Fibroblast of pulmonary artery (primary cell): Measurements from ENCODE around the gene MRPS35.

Source experiments
- DNase-seq: peaks from one replicate; pipeline ENCODE4 v3.0.0-alpha.2; 2010; ENCODE audit warnings: low read depth
- H3K4me3 ChIP-seq: replicated peaks from 2 replicates; pipeline ENCODE4 v1.5.1; 2011; ENCODE audit warnings: low read depth, mild to moderate bottlenecking, control low read depth, low read length, moderate library complexity
- TF ChIP-seq, protein P1 (sequence below): IDR thresholded peaks from 2 replicates; pipeline ENCODE4 v1.5.1; 2011; ENCODE audit warnings: mild to moderate bottlenecking, control low read depth, low read length, inconsistent platforms; ENCODE audit errors: missing control alignments

The MRPS35 gene

GRCh38 chr12:27802511-27802910, 91.9 kb downstream of the MRPS35 start:
- TF ChIP-seq, protein P1, sequence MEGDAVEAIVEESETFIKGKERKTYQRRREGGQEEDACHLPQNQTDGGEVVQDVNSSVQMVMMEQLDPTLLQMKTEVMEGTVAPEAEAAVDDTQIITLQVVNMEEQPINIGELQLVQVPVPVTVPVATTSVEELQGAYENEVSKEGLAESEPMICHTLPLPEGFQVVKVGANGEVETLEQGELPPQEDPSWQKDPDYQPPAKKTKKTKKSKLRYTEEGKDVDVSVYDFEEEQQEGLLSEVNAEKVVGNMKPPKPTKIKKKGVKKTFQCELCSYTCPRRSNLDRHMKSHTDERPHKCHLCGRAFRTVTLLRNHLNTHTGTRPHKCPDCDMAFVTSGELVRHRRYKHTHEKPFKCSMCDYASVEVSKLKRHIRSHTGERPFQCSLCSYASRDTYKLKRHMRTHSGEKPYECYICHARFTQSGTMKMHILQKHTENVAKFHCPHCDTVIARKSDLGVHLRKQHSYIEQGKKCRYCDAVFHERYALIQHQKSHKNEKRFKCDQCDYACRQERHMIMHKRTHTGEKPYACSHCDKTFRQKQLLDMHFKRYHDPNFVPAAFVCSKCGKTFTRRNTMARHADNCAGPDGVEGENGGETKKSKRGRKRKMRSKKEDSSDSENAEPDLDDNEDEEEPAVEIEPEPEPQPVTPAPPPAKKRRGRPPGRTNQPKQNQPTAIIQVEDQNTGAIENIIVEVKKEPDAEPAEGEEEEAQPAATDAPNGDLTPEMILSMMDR, result no peak
- DNase-seq, result no peak
- H3K4me3 ChIP-seq, result no peak overlapping the region

DNA sequence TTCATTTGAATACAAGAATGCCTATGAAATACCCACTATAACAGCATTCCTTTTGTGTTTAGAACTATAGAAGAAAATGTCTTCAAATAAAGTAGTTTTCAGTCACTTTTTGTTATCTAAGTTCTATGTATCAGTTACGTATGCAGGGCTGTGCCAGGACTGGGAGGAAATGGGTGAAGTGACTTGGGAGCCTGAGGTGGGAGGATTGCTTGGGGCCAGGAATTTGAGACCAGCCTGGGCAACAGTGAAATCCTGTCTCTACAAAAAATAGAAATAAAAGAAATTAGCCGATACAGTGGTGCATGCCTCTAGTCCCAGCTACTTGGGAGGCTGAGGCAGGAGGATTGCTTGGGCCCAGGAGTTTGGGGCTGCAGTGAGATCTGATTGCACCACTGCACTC, 92.3 kb downstream of the MRPS35 start:
- H3K4me3 ChIP-seq, result no peak overlapping the region
- DNase-seq, result no peak
- TF ChIP-seq, protein P1, result no peak

DNA sequence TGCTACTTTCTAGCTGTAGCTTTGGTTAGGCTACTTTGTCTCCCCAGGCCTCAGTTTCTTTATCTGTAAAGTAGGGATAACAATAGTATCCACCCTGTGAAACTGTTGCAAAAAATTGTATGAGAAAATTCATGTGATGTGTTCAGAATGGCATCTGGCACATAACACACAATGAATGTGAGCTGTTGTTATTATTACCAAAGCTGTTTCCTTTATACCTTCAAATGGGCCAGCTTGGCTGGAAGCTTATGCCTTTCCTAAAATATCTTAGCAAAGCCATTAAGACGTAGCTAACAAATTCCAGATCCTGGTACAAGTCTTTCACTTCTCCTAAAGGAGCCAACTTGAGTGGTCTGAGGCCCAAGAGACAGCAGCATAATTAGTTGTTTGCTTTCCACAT, 94.6 kb downstream of the MRPS35 start:
- TF ChIP-seq, protein P1, result no peak

More for the DNA sequence above, 94.6 kb downstream of the MRPS35 start:
- H3K4me3 ChIP-seq, result no peak overlapping the region
- no peak for DNase-seq
